H1 (cell line): ENCODE measurements around the gene FZD4. TPM values are rescaled to one million over a fixed set of nuclear protein-coding genes. Genes with fewer than 3 reads are reported as not detected.

Source experiments
- CTCF ChIA-PET: fragments of 300-600 bp; sonication (Branson Sonifier 250); formaldehyde crosslinking; loops from one replicate; lab custom pipeline; 2021; ENCODE audit not compliant: partially characterized antibody; lab: Charles Lee
- POLR2A ChIA-PET: fragments of 300-600 bp; sonication (Branson Sonifier 250); formaldehyde crosslinking; loops from one replicate; lab custom pipeline; 2021; ENCODE audit warnings: inconsistent platforms; ENCODE audit not compliant: partially characterized antibody; lab: Charles Lee
- DNase-seq, 2 experiments: peaks; one replicate each; pipeline versions ENCODE4 v3.0.0 to v3.0.0-alpha.2; 2010 to 2022; ENCODE audit warnings: low spot score in 2 of 2, low read depth in 1 of 2, mixed read lengths in 1 of 2
- FAIRE-seq: peaks from 2 replicates; lab custom pipeline; 2011; peaks lifted over from hg19 to GRCh38; lab: Jason Lieb, UNC
- H2AFZ ChIP-seq: 2 replicates; pipeline ENCODE4 v1.8.1; 2012; ENCODE audit warnings: low read length, inconsistent platforms
- H2AK5ac ChIP-seq: 2 replicates; pipeline ENCODE4 v1.6.1; 2013; ENCODE audit warnings: low read depth, low read length
- H2BK120ac ChIP-seq: replicated peaks from 2 replicates; pipeline ENCODE3; 2013; ENCODE audit warnings: low read depth, low read length, inconsistent platforms
- H2BK12ac ChIP-seq: 2 replicates; pipeline ENCODE4 v1.6.1; 2013; ENCODE audit warnings: low read depth, low read length
- H2BK15ac ChIP-seq: 2 replicates; pipeline ENCODE4 v1.6.1; 2013; ENCODE audit warnings: low read length
- H2BK20ac ChIP-seq: 2 replicates; pipeline ENCODE4 v1.6.1; 2013; ENCODE audit warnings: low read length
- H2BK5ac ChIP-seq: 2 replicates; pipeline ENCODE4 v1.6.1; 2013; ENCODE audit warnings: low read depth, low read length
- H3K14ac ChIP-seq: 2 replicates; pipeline ENCODE4 v1.6.1; 2013; ENCODE audit warnings: inconsistent platforms; ENCODE audit not compliant: insufficient read length
- H3K18ac ChIP-seq: 2 replicates; pipeline ENCODE4 v1.6.1; 2013; ENCODE audit warnings: low read length; ENCODE audit errors: extremely low read depth
- H3K23ac ChIP-seq: 2 replicates; pipeline ENCODE4 v1.6.1; 2013; ENCODE audit warnings: inconsistent platforms; ENCODE audit not compliant: insufficient read length
- H3K23me2 ChIP-seq: 2 replicates; pipeline ENCODE4 v1.6.1; 2013; ENCODE audit warnings: low read depth, low read length
- H3K27ac ChIP-seq: 2 replicates; pipeline ENCODE4 v1.6.1; 2011; ENCODE audit warnings: low read depth, low read length, inconsistent platforms
- H3K27me3 ChIP-seq, 4 experiments: replicated peaks in 1 of 4; 1 replicate in 1 of 4; 2 replicates in 3 of 4; pipeline versions ENCODE4 v1.6.1 to v1.8.1; 2011 to 2013; ENCODE audit warnings: low read length in 3 of 4, mild to moderate bottlenecking in 3 of 4, inconsistent platforms in 2 of 4, mixed read lengths in 2 of 4, moderate library complexity in 1 of 4; ENCODE audit not compliant: control insufficient read depth in 3 of 4, insufficient read depth in 3 of 4; ENCODE audit errors: extremely low read depth in 1 of 4
- H3K36me3 ChIP-seq, 4 experiments: 2 replicates each; pipeline versions ENCODE4 v1.6.1 to v1.8.1; 2011 to 2013; ENCODE audit warnings: mild to moderate bottlenecking in 4 of 4, low read length in 3 of 4, moderate library complexity in 2 of 4, control low read depth in 1 of 4, inconsistent platforms in 1 of 4; ENCODE audit not compliant: insufficient read depth in 4 of 4, control insufficient read depth in 2 of 4
- H3K4ac ChIP-seq: replicated peaks from 2 replicates; pipeline ENCODE3; 2013; ENCODE audit warnings: low read length, low read depth, mixed read lengths, inconsistent platforms; ENCODE audit not compliant: insufficient read length
- H3K4me1 ChIP-seq, 4 experiments: replicated peaks in 1 of 4; 1 replicate in 1 of 4; 2 replicates in 3 of 4; pipeline versions ENCODE4 v1.6.1 to v1.8.1; 2011 to 2013; ENCODE audit warnings: low read length in 3 of 4, inconsistent platforms in 2 of 4, mixed read lengths in 1 of 4; ENCODE audit not compliant: insufficient read depth in 4 of 4, control insufficient read depth in 3 of 4
- H3K4me2 ChIP-seq, 2 experiments: 2 replicates each; pipeline versions ENCODE4 v1.6.1 to v1.8.1; 2011 to 2013; ENCODE audit warnings: low read depth in 2 of 2, low read length in 2 of 2, control low read depth in 1 of 2, inconsistent platforms in 1 of 2, mild to moderate bottlenecking in 1 of 2; ENCODE audit not compliant: insufficient read depth in 1 of 2
- H3K4me3 ChIP-seq, 4 experiments: fragments of 200-600, 300-600 bp in 1 of 4; sonication (generic), shearing (Covaris generic), sonication (Bioruptor Twin) in 1 of 4; 2 replicates each; pipeline versions ENCODE4 v1.5.1 to v1.8.1; 2011 to 2016; ENCODE audit warnings: low read length in 4 of 4, low read depth in 3 of 4, control low read depth in 2 of 4, inconsistent platforms in 2 of 4, mild to moderate bottlenecking in 2 of 4, mixed read lengths in 1 of 4, moderate library complexity in 1 of 4; ENCODE audit not compliant: insufficient read depth in 2 of 4; ENCODE audit errors: extremely low read depth in 1 of 4
- H3K56ac ChIP-seq: replicated peaks from 2 replicates; pipeline ENCODE3; 2013; ENCODE audit warnings: low read depth, mild to moderate bottlenecking, mixed read lengths, low read length, inconsistent platforms; ENCODE audit not compliant: insufficient read length
- H3K79me1 ChIP-seq: 2 replicates; pipeline ENCODE4 v1.6.1; 2013; ENCODE audit warnings: low read depth, low read length, control low read depth
- H3K79me2 ChIP-seq, 2 experiments: 2 replicates each; pipeline versions ENCODE4 v1.6.1 to v1.8.1; 2012 to 2013; ENCODE audit warnings: low read length in 2 of 2, mild to moderate bottlenecking in 2 of 2, inconsistent platforms in 1 of 2; ENCODE audit not compliant: insufficient read depth in 2 of 2, control insufficient read depth in 1 of 2
- H3K9ac ChIP-seq, 4 experiments: replicated peaks in 1 of 4; 1 replicate in 1 of 4; 2 replicates in 3 of 4; pipeline versions ENCODE4 v1.6.1 to v1.8.1; 2011 to 2013; ENCODE audit warnings: low read depth in 3 of 4, low read length in 3 of 4, control low read depth in 2 of 4, mild to moderate bottlenecking in 2 of 4, moderate library complexity in 2 of 4, inconsistent platforms in 1 of 4; ENCODE audit errors: extremely low read depth in 1 of 4
- H3K9me3 ChIP-seq, 2 experiments: 2 replicates each; pipeline versions ENCODE4 v1.6.1 to v1.8.1; 2012 to 2013; ENCODE audit warnings: mild to moderate bottlenecking in 2 of 2, moderate library complexity in 2 of 2, control low read depth in 1 of 2, inconsistent platforms in 1 of 2, low read depth in 1 of 2, low read length in 1 of 2, mixed read lengths in 1 of 2; ENCODE audit not compliant: insufficient read depth in 2 of 2
- H4K20me1 ChIP-seq, 2 experiments: replicated peaks in 1 of 2; 2 replicates each; pipeline versions ENCODE3 to v1.8.1; 2011 to 2013; ENCODE audit warnings: inconsistent platforms in 2 of 2, low read length in 2 of 2, mild to moderate bottlenecking in 1 of 2; ENCODE audit not compliant: insufficient read depth in 2 of 2, control insufficient read depth in 1 of 2
- H4K5ac ChIP-seq: 2 replicates; pipeline ENCODE4 v1.6.1; 2013; ENCODE audit warnings: low read length, low read depth, mixed read lengths, inconsistent platforms; ENCODE audit not compliant: insufficient read length
- H4K8ac ChIP-seq: 2 replicates; pipeline ENCODE4 v1.8.0; 2013; ENCODE audit warnings: mild to moderate bottlenecking, moderate library complexity, low read length, inconsistent platforms; ENCODE audit not compliant: insufficient read depth; ENCODE audit errors: extremely low read depth
- H4K91ac ChIP-seq: replicated peaks from 2 replicates; pipeline ENCODE3; 2013; ENCODE audit warnings: low read length, mixed read lengths, inconsistent platforms; ENCODE audit not compliant: insufficient read length
- ASH2L ChIP-seq: fragments of 200-600, 300-600 bp; sonication (generic); IDR thresholded peaks from one replicate; pipeline ENCODE4 v1.7.1; 2017; ENCODE audit warnings: low read length
- BCL11A ChIP-seq, 2 experiments: IDR thresholded peaks; one replicate each; pipeline ENCODE4 v1.6.1; 2011; ENCODE audit warnings: low read depth in 2 of 2, low read length in 2 of 2, mild to moderate bottlenecking in 2 of 2
- BRCA1 ChIP-seq: IDR thresholded peaks from 2 replicates; pipeline ENCODE4 v1.6.1; 2012; ENCODE audit warnings: low read depth, low read length, improper control_type of control experiment
- CHD1 ChIP-seq: IDR thresholded peaks from 2 replicates; pipeline ENCODE4 v1.6.1; 2012; ENCODE audit warnings: low read depth, low read length, improper control_type of control experiment
- CTBP2 ChIP-seq: IDR thresholded peaks from 2 replicates; pipeline ENCODE4 v1.7.0; 2011; ENCODE audit warnings: borderline replicate concordance, mild to moderate bottlenecking, moderate library complexity, mixed read lengths, low read length; ENCODE audit not compliant: insufficient read depth, insufficient read length
- JUN ChIP-seq: IDR thresholded peaks from 2 replicates; pipeline ENCODE4 v1.6.1; 2011; ENCODE audit warnings: low read depth, mild to moderate bottlenecking, improper control_type of control experiment, low read length
- KDM5A ChIP-seq: fragments of 200-600 bp; IDR thresholded peaks from 2 replicates; pipeline ENCODE4 v1.7.1; 2012; ENCODE audit warnings: mild to moderate bottlenecking, low read length, inconsistent platforms, mixed read lengths
- MAX ChIP-seq: IDR thresholded peaks from 2 replicates; pipeline ENCODE4 v1.6.1; 2012; ENCODE audit warnings: inconsistent platforms
- NANOG ChIP-seq: IDR thresholded peaks from 2 replicates; pipeline ENCODE4 v1.6.1; 2011; ENCODE audit warnings: low read length, low read depth, mild to moderate bottlenecking, inconsistent platforms; ENCODE audit not compliant: insufficient read depth, poor library complexity, severe bottlenecking
- PHF8 ChIP-seq: fragments of 200-600 bp; sonication (generic); conservative IDR thresholded peaks from 2 replicates; pipeline ENCODE4 v1.7.1; 2012; ENCODE audit warnings: low read depth, mild to moderate bottlenecking, inconsistent platforms, low read length, moderate library complexity
- RAD21 ChIP-seq, 2 experiments: IDR thresholded peaks in 1 of 2; conservative IDR thresholded peaks in 1 of 2; 2 replicates each; pipeline ENCODE4 v1.6.1; 2011; ENCODE audit warnings: low read depth in 2 of 2, low read length in 2 of 2, improper control_type of control experiment in 1 of 2, inconsistent platforms in 1 of 2, mild to moderate bottlenecking in 1 of 2, moderate library complexity in 1 of 2
- RFX5 ChIP-seq: IDR thresholded peaks from 2 replicates; pipeline ENCODE4 v1.6.1; 2011; ENCODE audit warnings: low read depth, low read length, improper control_type of control experiment, borderline replicate concordance
- SIRT6 ChIP-seq: IDR thresholded peaks from one replicate; pipeline ENCODE4 v1.7.1; 2012; ENCODE audit warnings: low read length, inconsistent platforms
- SIX5 ChIP-seq: IDR thresholded peaks from 2 replicates; pipeline ENCODE4 v1.6.1; 2011; ENCODE audit warnings: mild to moderate bottlenecking, low read depth, low read length
- SP2 ChIP-seq: IDR thresholded peaks from 2 replicates; pipeline ENCODE4 v1.6.1; 2012; ENCODE audit warnings: mild to moderate bottlenecking, low read length, inconsistent platforms
- WGBS, 2 experiments: shearing (Covaris generic) in 1 of 2; methylation state at CpG; one replicate each; pipeline versions ENCODE4 v1.1.6 to v1.1.7; 2013 to 2015; ENCODE audit warnings: low lambda C conversion rate in 2 of 2, mixed read lengths in 2 of 2, inconsistent platforms in 1 of 2, low coverage in 1 of 2, missing lambda C conversion rate in 1 of 2; ENCODE audit not compliant: insufficient replicate concordance in 2 of 2, insufficient coverage in 1 of 2, insufficient read length in 1 of 2; ENCODE audit errors: extremely low coverage in 1 of 2, missing lambda C conversion rate in 1 of 2; 5-methylcytosine and 5-hydroxymethylcytosine counted together
- polyA plus RNA-seq, 7 experiments: library from polyadenylated mRNA; depleted of rRNA in 3 of 7; stranded (reverse) in 5 of 7; unstranded in 2 of 7; fragments of >200 nt in 5 of 7; fragments of 200-250 nt in 2 of 7; gene quantifications; 1 replicate in 5 of 7; 2 replicates in 1 of 7; 4 replicates in 1 of 7; pipeline versions ENCODE4 v1.2.1 to v1.2.3, GENCODE V29; 2011 to 2013; ENCODE audit warnings: missing spikeins in 2 of 7, mixed read lengths in 2 of 7
- total RNA-seq: library from RNA; stranded (reverse); fragmentation: NEBNext Ultra II Directional; extraction: Animal tissue kit (Norgen Biotek cat#: 25700); gene quantifications from 2 replicates; pipeline ENCODE4 v1.2.1, GENCODE V29; 2021

FZD4 gene
- total and polyA plus RNA-seq, 2 of the 8 experiments (the other 6 are each of a cell fraction or from before 2014, with no cell fraction given) = 3.1 to 7.1 TPM

GRCh38 chr11:86901599-86901998 lies 53.6 kb downstream of the FZD4 start:
- Histone ChIP-seq H2BK12ac (no peak overlapping the region), H3K56ac (no peak overlapping the region), H3K4me2 (no peak overlapping the region), H4K91ac (no peak overlapping the region), H3K79me1 (no peaks in the 10 kb centered on the region; the same call in 1 of the 2 replicates), H3K18ac (no peak overlapping the region), H2AFZ (no peak overlapping the region), H3K27ac (no peak overlapping the region), H3K79me2 (no peaks in the 10 kb centered on the region), H3K14ac (no peak overlapping the region), H3K4ac (no peak overlapping the region), H3K36me3 (no peaks in the 10 kb centered on the region), H3K23ac (no peak overlapping the region), H3K9me3 (no peaks in the 10 kb centered on the region), H3K23me2 (no peaks in the 10 kb centered on the region), H3K4me3 (no peak overlapping the region), H2BK20ac (no peak overlapping the region), H4K20me1 (no peaks in the 10 kb centered on the region), H3K27me3 (no peaks in the 10 kb centered on the region), H2BK15ac (no peak overlapping the region), H2BK5ac (no peak overlapping the region), H2AK5ac (no peak overlapping the region), H4K5ac (no peak overlapping the region), H4K8ac (no peak overlapping the region), H3K4me1 (no peaks in the 10 kb centered on the region), H3K9ac (no peak overlapping the region), H2BK120ac (no peak overlapping the region)
- ChIA-PET POLR2A (no interaction called here), CTCF (interaction anchor here (1.2 kb wide), 1 partner anchor 31 kb away, joined by 3 read pairs; no protein-coding TSS in a partner anchor)
- 80% methylated on average over 3 of the region's 3 CpGs; no CpG with 5 or more reads in 1 of the 2 experiments for WGBS, 2 experiments
- no peak for FAIRE-seq
- DNase-seq = no peak
- TF ChIP-seq JUN (no peak), MAX (no peak), BCL11A (IDR thresholded peaks at IDR 0.05; ENCODE audit: low read depth in 2 of 2, low read length in 2 of 2) (no peak), SIRT6 (no peak), ASH2L (no peak), SIX5 (no peak), NANOG (no peak), SP2 (no peak), BRCA1 (no peak), RFX5 (no peak), CHD1 (no peak), KDM5A (no peak), CTBP2 (no peak), PHF8 (no peak), RAD21 (IDR thresholded peaks at IDR 0.05 in 1 of 2, conservative IDR thresholded peaks at IDR 0.05 in 1 of 2; ENCODE audit: low read depth in 2 of 2, low read length in 2 of 2) (no peak)
